Gastroesophageal sphincter (tissue), 4 donors: ENCODE measurements around the gene KIAA1614. TPM values are rescaled to one million over a fixed set of nuclear protein-coding genes. Genes with fewer than 3 reads are reported as not detected.

Source experiments
- ATAC-seq: fragments of 150-250 bp; one replicate; pipeline ENCODE4 v1.9.1; 2016; ENCODE audit warnings: mild to moderate bottlenecking, moderate library complexity
- H3K27ac ChIP-seq, 4 donors: fragments of 200-600 bp; sonication (generic) in 3 of 4; 1 replicate in 3 of 4; 2 replicates in 1 of 4; pipeline ENCODE4 v1.5.1; 2016 to 2019
- H3K27me3 ChIP-seq: fragments of 200-600 bp; sonication (generic); one replicate; pipeline ENCODE4 v1.5.1; 2019
- H3K36me3 ChIP-seq, 2 donors: fragments of 200-600 bp; sonication (generic); one replicate each; pipeline ENCODE4 v1.5.1; 2019; ENCODE audit warnings: control low read depth in 1 of 2
- H3K4me1 ChIP-seq, 3 donors: fragments of 200-600 bp; sonication (generic); 1 replicate in 2 of 3; 2 replicates in 1 of 3; pipeline ENCODE4 v1.5.1; 2016 to 2019; ENCODE audit warnings: control low read depth in 2 of 3
- H3K4me3 ChIP-seq, 2 donors: fragments of 200-600 bp; sonication (generic); one replicate each; pipeline ENCODE4 v1.5.1; 2019; ENCODE audit warnings: mild to moderate bottlenecking in 1 of 2, moderate library complexity in 1 of 2
- H3K9me3 ChIP-seq, 3 donors: fragments of 200-600 bp; sonication (generic); one replicate each; pipeline ENCODE4 v1.5.1; 2017 to 2019; ENCODE audit warnings: control low read depth in 2 of 3
- EP300 ChIP-seq: sonication (generic); formaldehyde crosslinking; IDR thresholded peaks from one replicate; pipeline ENCODE4 v1.6.1; 2017; ENCODE audit warnings: antibody characterized with exemption, mild to moderate bottlenecking
- POLR2A ChIP-seq, 2 donors: fragments of 450-650 bp; IDR thresholded peaks; one replicate each; pipeline ENCODE4 v1.6.1; 2017; ENCODE audit warnings: antibody characterized with exemption in 2 of 2, mild to moderate bottlenecking in 2 of 2, moderate library complexity in 1 of 2
- POLR2AphosphoS5 ChIP-seq: sonication (generic); formaldehyde crosslinking; IDR thresholded peaks from one replicate; pipeline ENCODE4 v1.6.1; 2017; ENCODE audit warnings: antibody characterized with exemption
- WGBS, 2 donors: methylation state at CpG; one replicate each; pipeline ENCODE4 v1.1.5; 2018; ENCODE audit warnings: low coverage in 1 of 2; 5-methylcytosine and 5-hydroxymethylcytosine counted together
- total RNA-seq, 4 donors: library from RNA; depleted of rRNA; stranded (reverse); fragments of >200 nt; gene quantifications; one replicate each; pipeline ENCODE4 v1.1.0, GENCODE V29; 2016
- TF ChIP-seq, protein P1 (sequence below), 4 experiments: fragments of 200-600 bp in 2 of 4; fragments of 450-650 bp in 2 of 4; sonication (generic) in 1 of 4; IDR thresholded peaks; one replicate each; pipeline ENCODE4 v1.5.1; 2017 to 2019; ENCODE audit warnings: antibody characterized with exemption in 4 of 4, mild to moderate bottlenecking in 2 of 4, moderate library complexity in 2 of 4

Gene KIAA1614, protein sequence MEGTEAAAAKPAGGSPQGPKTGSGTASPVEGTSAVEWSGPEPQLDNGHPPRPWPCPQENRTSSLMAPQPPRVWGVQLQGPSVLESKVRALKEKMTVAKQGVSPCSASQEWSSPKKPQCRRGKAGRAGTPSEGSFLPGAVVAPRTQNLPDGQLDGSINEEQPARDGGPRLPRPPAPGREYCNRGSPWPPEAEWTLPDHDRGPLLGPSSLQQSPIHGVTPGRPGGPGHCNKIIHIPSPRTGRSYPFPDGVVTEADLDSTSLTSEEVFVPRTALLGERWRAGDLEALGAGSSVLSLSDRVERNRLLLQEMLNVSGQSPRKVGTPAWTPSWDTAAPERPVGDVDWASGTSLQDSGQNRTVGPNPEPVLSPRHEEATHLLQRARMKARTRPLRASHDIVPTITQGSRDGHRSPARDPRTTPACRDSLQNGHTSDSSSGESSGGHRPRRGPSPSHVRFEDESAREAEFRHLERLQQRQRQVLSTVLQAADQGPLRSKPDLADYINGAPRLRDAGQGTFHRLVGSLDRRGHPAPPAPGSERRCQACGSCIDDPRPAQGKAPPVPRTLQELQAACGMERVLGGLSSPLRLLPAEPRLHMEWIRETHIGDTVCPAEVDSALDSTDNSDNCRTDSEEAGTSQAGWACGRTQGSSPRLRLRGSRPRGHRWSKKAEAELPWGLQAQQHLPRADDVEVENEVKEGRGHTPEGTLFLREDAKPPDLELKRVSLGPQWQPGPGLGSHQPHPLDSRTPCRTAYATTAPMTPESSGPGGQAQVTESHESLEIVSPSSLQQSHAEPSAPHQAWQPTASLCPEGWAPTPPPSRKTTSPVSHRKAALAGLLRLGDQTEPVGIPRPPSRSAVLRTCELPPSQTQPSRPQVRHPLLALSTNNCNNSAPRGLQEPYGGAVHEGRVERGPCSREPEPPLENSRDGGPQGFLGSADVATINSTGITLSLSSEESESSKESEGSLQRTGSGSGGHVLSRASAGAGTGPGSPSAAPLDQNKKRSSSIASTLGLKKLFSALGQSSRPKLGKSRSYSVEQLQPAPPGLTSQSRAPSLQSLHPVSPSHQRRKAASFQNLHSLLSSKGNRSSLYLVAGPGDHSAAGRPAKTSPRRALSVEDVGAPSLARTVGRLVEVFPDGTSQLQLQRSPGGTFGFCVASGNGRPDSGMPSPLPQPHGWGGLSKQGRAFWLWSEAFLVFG
- 10 to 100 TPM; 11.2 to 30.9 (median 16.7) TPM for total RNA-seq

DNA sequence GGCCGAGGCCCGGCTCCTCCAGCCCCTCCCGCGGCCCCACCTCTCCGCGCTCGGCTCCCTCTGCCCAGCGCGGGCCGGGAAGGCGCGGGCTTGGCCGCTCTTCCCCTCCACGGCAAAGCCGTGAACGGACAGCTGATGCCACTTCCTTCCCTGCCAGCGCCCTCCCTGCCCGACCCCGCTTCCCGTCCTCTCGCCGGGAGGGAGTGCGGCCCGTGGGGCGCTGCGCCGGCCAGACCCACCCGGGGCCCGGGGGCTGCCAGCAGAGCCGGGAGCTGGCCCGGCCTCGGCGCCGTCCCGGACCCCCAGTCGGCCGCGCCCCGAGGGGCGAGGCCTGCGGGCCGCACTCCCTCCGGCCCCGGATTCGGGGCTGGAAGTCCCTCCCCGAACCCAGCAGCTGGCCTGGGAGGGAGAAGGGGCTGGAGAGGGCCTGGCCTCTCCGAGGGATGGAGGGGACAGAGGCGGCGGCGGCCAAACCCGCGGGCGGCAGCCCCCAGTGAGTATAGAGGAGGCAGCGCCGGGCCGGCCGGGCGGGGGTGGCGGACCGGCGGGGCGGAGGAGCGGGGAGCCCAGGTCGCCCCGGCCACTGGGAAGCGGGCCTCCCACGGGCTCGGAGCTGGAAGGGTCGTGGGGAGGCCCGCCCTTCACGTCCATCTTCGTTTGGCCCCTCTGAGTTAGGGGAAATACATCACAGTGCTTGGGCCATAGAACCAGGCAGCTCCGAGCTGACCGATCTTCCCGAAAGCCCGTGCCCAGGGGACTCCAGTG is at the start of gene KIAA1614:
Gene KIAA1614 (plus strand): TSS at position 97 of the 765 bp plus-strand sequence. CDS start 347 bp downstream, at position 444.
- ATAC-seq = peak; percentile 87
- Histone ChIP-seq H3K4me3 (peak within 1 kb of the TSS; percentile 70 to 76), H3K36me3 (peaks cover 0 to 20% of the 10 kb centered on the region in 2 donors), H3K9me3 (no peaks in the 10 kb centered on the region), H3K4me1 (peaks cover 2 to 56% (median 8%) of the 10 kb centered on the region in 3 donors), H3K27me3 (no peaks in the 10 kb centered on the region), H3K27ac (peak within 1 kb of the TSS; percentile 70 to 96 (median 94))
- peak; percentile 65 to 66 for TF ChIP-seq POLR2A (IDR thresholded peaks at IDR 0.05)
- no peak for TF ChIP-seq EP300
- TF ChIP-seq POLR2AphosphoS5 = peak; percentile 47
- WGBS, 2 donors = no CpG with 5 or more reads among the region's 76 CpGs

DNA sequence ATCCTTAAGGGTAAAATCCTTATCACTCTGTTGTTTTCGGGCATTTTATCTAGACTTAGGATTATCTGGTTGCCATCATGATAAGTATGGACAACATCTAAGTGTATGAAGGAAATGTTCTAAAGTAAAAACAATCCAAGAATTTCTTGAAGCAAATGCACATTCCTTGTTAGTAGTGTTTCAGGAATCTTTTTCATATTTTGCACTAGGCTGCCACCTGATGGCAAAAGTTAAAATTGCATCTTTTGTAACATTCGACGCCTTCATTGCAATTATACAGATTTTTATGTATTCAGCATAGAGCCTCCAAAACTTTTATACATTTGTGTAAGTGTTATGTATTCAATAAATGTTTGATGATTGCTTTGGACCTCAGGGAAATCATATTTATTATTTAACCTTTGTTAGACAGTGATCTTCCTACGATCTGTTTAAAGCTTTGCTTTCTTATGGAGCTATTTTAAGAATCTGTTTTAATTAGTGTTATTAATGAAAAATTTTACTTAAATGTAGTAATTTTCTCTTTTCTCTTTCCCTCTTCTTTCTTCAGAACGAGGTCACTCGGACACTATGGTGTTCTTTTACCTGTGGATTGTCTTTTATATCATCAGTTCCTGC is 49.4 kb upstream of the KIAA1614 start:
- ATAC-seq = no peak
- Histone ChIP-seq H3K36me3 (peaks cover 0 to 20% of the 10 kb centered on the region in 2 donors), H3K27ac (no peak overlapping the region), H3K4me1 (peaks cover 0 to 12% (median 0%) of the 10 kb centered on the region in 3 donors), H3K4me3 (no peak overlapping the region), H3K9me3 (no peaks in the 10 kb centered on the region), H3K27me3 (no peaks in the 10 kb centered on the region)
- TF ChIP-seq EP300 (no peak), POLR2A (IDR thresholded peaks at IDR 0.05) (no peak), POLR2AphosphoS5 (peak; percentile 16)
- TF ChIP-seq, protein P1, sequence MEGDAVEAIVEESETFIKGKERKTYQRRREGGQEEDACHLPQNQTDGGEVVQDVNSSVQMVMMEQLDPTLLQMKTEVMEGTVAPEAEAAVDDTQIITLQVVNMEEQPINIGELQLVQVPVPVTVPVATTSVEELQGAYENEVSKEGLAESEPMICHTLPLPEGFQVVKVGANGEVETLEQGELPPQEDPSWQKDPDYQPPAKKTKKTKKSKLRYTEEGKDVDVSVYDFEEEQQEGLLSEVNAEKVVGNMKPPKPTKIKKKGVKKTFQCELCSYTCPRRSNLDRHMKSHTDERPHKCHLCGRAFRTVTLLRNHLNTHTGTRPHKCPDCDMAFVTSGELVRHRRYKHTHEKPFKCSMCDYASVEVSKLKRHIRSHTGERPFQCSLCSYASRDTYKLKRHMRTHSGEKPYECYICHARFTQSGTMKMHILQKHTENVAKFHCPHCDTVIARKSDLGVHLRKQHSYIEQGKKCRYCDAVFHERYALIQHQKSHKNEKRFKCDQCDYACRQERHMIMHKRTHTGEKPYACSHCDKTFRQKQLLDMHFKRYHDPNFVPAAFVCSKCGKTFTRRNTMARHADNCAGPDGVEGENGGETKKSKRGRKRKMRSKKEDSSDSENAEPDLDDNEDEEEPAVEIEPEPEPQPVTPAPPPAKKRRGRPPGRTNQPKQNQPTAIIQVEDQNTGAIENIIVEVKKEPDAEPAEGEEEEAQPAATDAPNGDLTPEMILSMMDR (IDR thresholded peaks at IDR 0.05) = peak; percentile 62 to 85 (median 78)
- WGBS, 2 donors = 16 to 28% methylated on average over 4 to 6 of the region's 6 CpGs

DNA sequence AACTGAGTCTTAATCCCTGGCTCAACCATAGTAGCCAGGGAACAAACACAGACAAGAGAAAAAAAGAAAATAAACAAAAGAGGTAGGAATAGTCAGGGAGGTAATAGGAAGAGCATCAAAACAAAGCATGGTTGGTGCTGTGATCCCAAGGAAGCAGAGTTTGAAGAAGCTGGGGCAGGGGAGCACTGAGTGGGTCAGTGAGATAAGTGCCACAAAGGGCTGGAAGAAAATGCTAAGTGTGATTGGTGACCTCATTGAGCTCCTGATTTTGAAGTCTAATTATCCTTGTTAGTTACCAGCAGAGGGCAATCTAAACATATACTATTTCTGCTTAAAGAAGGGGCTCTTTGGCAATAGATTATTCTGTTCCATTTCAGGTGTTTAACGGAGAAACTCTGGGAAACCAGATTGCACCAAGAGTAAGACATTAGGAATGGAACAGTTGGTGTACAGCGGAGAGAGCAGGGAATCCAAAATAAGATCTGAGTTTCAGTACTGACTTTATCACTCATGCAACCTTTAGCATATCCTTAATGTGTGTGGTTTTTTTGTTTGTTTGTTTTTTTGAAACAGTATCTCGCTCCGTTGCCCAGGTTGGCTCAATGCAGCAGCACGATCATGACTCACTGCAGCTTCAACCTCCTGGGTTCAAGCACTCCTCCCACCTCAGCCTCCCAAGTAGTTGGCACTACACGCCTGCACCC is 30.7 kb upstream of the KIAA1614 start:
- Histone ChIP-seq H3K27me3 (no peaks in the 10 kb centered on the region), H3K4me3 (no peak overlapping the region), H3K4me1 (no peaks in the 10 kb centered on the region), H3K9me3 (no peaks in the 10 kb centered on the region), H3K27ac (no peak overlapping the region), H3K36me3 (peaks cover 0 to 50% of the 10 kb centered on the region in 2 donors)
- 59 to 68% methylated on average over 3 to 6 of the region's 6 CpGs for WGBS, 2 donors
- ATAC-seq = no peak
- TF ChIP-seq POLR2A (IDR thresholded peaks at IDR 0.05) (no peak), POLR2AphosphoS5 (no peak), EP300 (no peak)
- TF ChIP-seq, protein P1 (IDR thresholded peaks at IDR 0.05) = peak; percentile 20 to 56 (median 50)

DNA sequence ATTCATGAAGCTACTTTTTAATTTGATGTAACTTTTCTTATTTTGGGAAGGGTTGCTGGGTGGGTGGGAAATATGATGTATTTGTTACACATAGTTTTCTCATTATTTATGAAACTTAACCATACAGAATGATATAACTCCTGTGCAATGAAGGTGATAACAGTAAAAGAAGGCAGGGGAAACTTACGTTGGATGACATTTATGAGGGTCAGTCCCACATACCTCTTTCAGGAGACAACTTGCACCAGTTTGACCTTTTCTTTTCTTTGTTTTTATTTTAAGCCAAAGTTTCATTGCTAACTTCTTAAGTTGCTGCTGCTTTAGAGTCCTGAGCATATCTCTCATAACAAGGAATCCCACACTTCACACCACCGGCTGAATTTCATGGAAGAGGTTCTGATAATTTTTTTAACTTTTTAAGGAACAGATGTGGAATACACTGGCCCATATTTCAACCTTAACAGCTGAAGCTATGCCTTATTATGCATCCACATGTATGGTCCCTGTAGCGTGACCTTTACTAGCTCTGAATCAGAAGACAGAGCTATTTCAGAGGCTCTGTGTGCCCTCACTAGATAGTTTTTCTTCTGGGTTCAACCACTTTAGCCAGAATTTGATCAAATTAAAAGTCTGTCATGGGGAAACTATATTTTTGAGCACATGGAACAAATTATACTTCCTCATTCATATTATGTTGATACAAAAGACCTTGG is 28.0 kb upstream of the KIAA1614 start:
- H3K36me3 ChIP-seq = peaks cover 0 to 25% of the 10 kb centered on the region in 2 donors
- H3K27ac ChIP-seq = no peak overlapping the region
- ATAC-seq = no peak
- no peaks in the 10 kb centered on the region for H3K27me3 ChIP-seq
- H3K9me3 ChIP-seq = no peaks in the 10 kb centered on the region
- WGBS, 2 donors = 87 to 90% methylated on average over 2 of the region's 3 CpGs
- no peak overlapping the region for H3K4me3 ChIP-seq
- no peak for TF ChIP-seq POLR2A (IDR thresholded peaks at IDR 0.05)
- TF ChIP-seq POLR2AphosphoS5 = no peak
- TF ChIP-seq, protein P1 (IDR thresholded peaks at IDR 0.05) = no peak
- TF ChIP-seq EP300 = no peak
- no peaks in the 10 kb centered on the region for H3K4me1 ChIP-seq
